ENCODE measurements around the gene IL5. TPM values are rescaled to one million over a fixed set of nuclear protein-coding genes. Genes with fewer than 3 reads are reported as not detected.

IL5 gene
- total and polyA plus RNA-seq, 2 donors (not counting 3 experiments of a cell fraction or from before 2014, with no cell fraction given), result not detected

- TF ChIP-seq MYC (IDR thresholded peaks at IDR 0.05; ENCODE audit: low read depth, low read length), result no peak
- no peak for TF ChIP-seq POLR2AphosphoS5 (IDR thresholded peaks at IDR 0.05; ENCODE audit: insufficient read depth, low read depth, low read length)
- no peak for TF ChIP-seq JUN (IDR thresholded peaks at IDR 0.05; ENCODE audit: borderline replicate concordance, insufficient read depth, insufficient read length, low read depth)
- dilution Hi-C loops (cut with MboI; ENCODE audit: extremely low pct_ligation_motif_present, low sequenced_read_pairs), result no loop called here
- Histone ChIP-seq H2AFZ (ENCODE audit: low read depth, low read length) (no peak overlapping the region), H3K27ac (ENCODE audit: insufficient read depth, low read depth, low read length) (no peak overlapping the region), H3K79me2 (ENCODE audit: control insufficient read depth, insufficient read depth, low read length) (peaks cover 4% of the 10 kb centered on the region), H3K27me3 (ENCODE audit: control insufficient read depth in 2 of 2, insufficient read depth in 2 of 2, low read length in 2 of 2) (no peaks in the 10 kb centered on the region), H3K9ac (replicated peaks; ENCODE audit: extremely low read depth, insufficient read depth, low read length) (no peak overlapping the region), H3K4me1 (ENCODE audit: control insufficient read depth, extremely low read depth, insufficient read depth, low read length) (peaks cover 12% of the 10 kb centered on the region), H3K36me3 (ENCODE audit: control insufficient read depth in 2 of 2, extremely low read depth in 1 of 2, insufficient read depth in 2 of 2, low read length in 2 of 2) (peaks cover 3 to 4% of the 10 kb centered on the region in 2 experiments), H4K20me1 (replicated peaks; ENCODE audit: control insufficient read depth, extremely low read depth, insufficient read depth, low read length) (no peaks in the 10 kb centered on the region), H3K9me1 (replicated peaks; ENCODE audit: control insufficient read depth, extremely low read depth, insufficient read depth, low read length) (no peaks in the 10 kb centered on the region), H3K4me2 (ENCODE audit: insufficient read depth, low read length) (no peak overlapping the region), H3K9me3 (replicated peaks; ENCODE audit: control insufficient read depth, insufficient read depth, low read length) (no peaks in the 10 kb centered on the region), H3K4me3 (replicated peaks in 1 of 3; ENCODE audit: insufficient read depth in 1 of 3, low read depth in 1 of 3, low read length in 3 of 3) (no peak overlapping the region)
- ChIA-PET CTCF (interaction anchor here (1.2 kb wide), 1 partner anchor 16 kb away, joined by 3 read pairs; no protein-coding TSS in a partner anchor), POLR2A (interaction anchor here (0.7 kb wide), 1 partner anchor 65 kb away, joined by 6 read pairs; no protein-coding TSS in a partner anchor)
- no TSS peak for BruUV-seq (replicated peaks)
- intact Hi-C loops (cut with micrococcal nuclease), result no loop called here
- no peak for DNase-seq (ENCODE audit: low read depth, low spot score)
- FAIRE-seq, result no peak
These were observed 18.3 kb upstream of the IL5 start for GRCh38 chr5:132561601-132562000.

DNA sequence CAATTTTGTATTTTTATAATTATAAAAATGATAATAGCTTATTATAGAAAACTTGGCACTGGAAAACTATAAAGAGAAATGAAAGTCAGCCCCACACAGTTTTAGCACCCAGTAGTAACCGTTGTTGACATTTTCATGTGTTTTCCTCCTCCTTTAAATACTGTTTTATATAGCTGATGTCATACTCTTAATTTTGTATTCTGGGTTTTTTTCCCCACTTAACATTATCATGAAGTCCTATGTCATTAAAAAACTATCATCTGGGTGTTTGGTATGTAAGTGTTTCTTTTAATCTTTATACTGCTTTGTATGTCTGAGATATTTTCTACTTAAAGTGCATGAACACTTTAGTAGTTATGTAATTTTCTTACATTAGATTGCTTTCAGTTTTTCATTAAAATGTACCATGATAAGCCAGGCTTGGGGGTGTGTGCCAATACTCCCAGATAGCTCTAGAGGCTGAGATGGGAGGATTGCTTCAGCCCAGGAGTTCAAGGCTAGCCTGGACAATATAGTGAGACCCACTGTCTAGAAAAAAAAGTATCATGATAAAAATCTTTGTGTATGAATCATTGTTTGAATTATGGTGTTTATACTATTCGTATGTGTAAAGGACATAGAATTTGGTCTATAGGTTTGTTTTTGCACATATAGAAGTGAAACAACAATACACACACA is 16.2 kb upstream of the IL5 start:
- H2AFZ ChIP-seq (ENCODE audit: low read depth, low read length), result no peak overlapping the region
- no peak for TF ChIP-seq POLR2AphosphoS5 (IDR thresholded peaks at IDR 0.05; ENCODE audit: insufficient read depth, low read depth, low read length)
- TF ChIP-seq MYC (IDR thresholded peaks at IDR 0.05; ENCODE audit: low read depth, low read length), result no peak
- no peak for TF ChIP-seq JUN (IDR thresholded peaks at IDR 0.05; ENCODE audit: borderline replicate concordance, insufficient read depth, insufficient read length, low read depth)
- no peak for TF ChIP-seq FOS (IDR thresholded peaks at IDR 0.05; ENCODE audit: borderline replicate concordance, insufficient read depth, low read length)
- TF ChIP-seq EZH2 (IDR thresholded peaks at IDR 0.05; ENCODE audit: borderline replicate concordance, low read depth, low read length, severe bottlenecking), result no peak
- no peak for TF ChIP-seq POLR2A (IDR thresholded peaks at IDR 0.05; ENCODE audit: low read depth, low read length)
- H3K79me2 ChIP-seq (ENCODE audit: control insufficient read depth, insufficient read depth, low read length), result peaks cover 4% of the 10 kb centered on the region
- POLR2A ChIA-PET, result no interaction called here
- dilution Hi-C loops (cut with MboI; ENCODE audit: extremely low pct_ligation_motif_present, low sequenced_read_pairs), result no loop called here
- CTCF ChIA-PET, result interaction anchor here (1.2 kb wide), 1 partner anchor 158 kb away, joined by 3 read pairs; no protein-coding TSS in a partner anchor
- H3K9ac ChIP-seq (replicated peaks; ENCODE audit: extremely low read depth, insufficient read depth, low read length), result no peak overlapping the region
- no TSS peak for BruUV-seq (replicated peaks)
- H4K20me1 ChIP-seq (replicated peaks; ENCODE audit: control insufficient read depth, extremely low read depth, insufficient read depth, low read length), result no peaks in the 10 kb centered on the region
- peaks cover 0 to 4% of the 10 kb centered on the region in 2 experiments for H3K36me3 ChIP-seq (ENCODE audit: control insufficient read depth in 2 of 2, extremely low read depth in 1 of 2, insufficient read depth in 2 of 2, low read length in 2 of 2)
- H3K4me1 ChIP-seq (ENCODE audit: control insufficient read depth, extremely low read depth, insufficient read depth, low read length), result peaks cover 15% of the 10 kb centered on the region
- intact Hi-C loops (cut with micrococcal nuclease), result no loop called here
- DNase-seq (ENCODE audit: low read depth, low spot score), result no peak
- H3K9me3 ChIP-seq (replicated peaks; ENCODE audit: control insufficient read depth, insufficient read depth, low read length), result no peaks in the 10 kb centered on the region
- H3K27ac ChIP-seq (ENCODE audit: insufficient read depth, low read depth, low read length), result no peak overlapping the region
- no peak for FAIRE-seq
- no peaks in the 10 kb centered on the region for H3K27me3 ChIP-seq (ENCODE audit: control insufficient read depth in 2 of 2, insufficient read depth in 2 of 2, low read length in 2 of 2)
- H3K4me2 ChIP-seq (ENCODE audit: insufficient read depth, low read length), result no peak overlapping the region
- no peak overlapping the region for H3K4me3 ChIP-seq (replicated peaks in 1 of 3; ENCODE audit: insufficient read depth in 1 of 3, low read depth in 1 of 3, low read length in 3 of 3)
- no peaks in the 10 kb centered on the region for H3K9me1 ChIP-seq (replicated peaks; ENCODE audit: control insufficient read depth, extremely low read depth, insufficient read depth, low read length)

All from endothelial cell of umbilical vein (primary cell).